LNCAP (cell line): ENCODE measurements around the gene ASCL2.

Source experiments
- CTCF ChIP-seq: fragments of 450-650 bp; IDR thresholded peaks from 2 replicates; pipeline ENCODE4 v1.5.1; 2017; ENCODE audit warnings: mild to moderate bottlenecking

Gene ASCL2

DNA sequence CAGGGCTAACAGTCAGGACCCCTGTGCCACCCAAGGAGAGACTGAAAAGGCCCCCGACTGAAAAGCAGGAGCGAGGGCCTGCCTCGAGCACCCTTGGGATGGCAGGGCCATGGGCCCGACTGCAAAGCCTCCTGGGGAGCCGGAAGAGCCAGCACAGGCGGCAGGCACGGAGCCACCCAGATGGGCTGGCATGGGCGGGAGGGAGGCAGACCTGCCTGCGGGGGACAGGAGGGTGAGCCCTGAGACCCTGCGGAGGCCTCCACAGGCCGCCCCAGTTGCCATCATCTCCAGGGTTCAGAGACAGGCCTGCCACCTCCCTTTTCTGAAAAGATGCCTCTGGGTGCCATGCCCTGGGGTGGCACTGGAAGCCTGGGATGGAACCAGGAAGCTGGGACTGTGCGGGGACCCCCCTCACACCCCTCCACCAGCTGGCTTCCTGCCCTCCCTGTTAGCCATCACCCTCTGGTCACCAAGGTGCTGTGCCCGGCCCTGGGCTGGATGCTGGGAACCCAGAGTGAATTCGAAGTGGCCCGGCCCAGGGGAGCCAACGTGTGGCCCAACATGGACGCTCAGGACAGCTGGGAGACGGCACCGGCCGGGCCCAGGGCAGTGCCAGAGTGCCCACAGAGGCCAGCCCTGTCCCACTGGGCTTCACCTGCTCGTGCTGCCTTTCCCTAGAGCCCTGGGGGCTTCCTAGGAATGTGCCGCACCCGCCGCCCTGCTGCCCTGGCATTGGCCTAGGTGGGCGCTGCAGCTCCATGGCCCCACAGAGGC lies 45.2 kb upstream of the ASCL2 start:
- TF ChIP-seq CTCF, result no peak

- TF ChIP-seq CTCF, result no peak
Measured at GRCh38 chr11:2314525-2315394, 44.4 kb upstream of the ASCL2 start.

DNA sequence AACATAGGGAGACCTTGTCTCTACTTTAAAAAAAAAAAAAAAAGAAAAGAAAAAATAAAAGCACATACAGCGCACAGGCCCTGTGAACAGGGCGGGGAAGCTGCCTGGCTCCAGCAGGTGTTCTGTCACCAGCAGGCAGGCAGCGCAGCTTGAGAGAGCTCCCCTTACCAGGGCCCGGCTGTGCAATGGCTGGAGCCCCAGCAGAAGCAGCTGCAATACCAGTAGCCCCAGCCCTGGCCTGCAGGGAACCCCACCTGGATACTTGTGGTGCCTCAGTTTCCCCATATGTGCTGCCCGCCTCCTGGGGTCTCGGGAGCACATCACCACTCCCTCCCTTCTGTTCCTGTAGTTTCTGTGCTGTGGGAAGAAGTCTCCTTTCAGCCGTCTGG lies 43.7 kb upstream of the ASCL2 start:
- no peak for TF ChIP-seq CTCF

GRCh38 chr11:2313051-2313951 lies 42.9 kb upstream of the ASCL2 start:
- TF ChIP-seq CTCF, result no peak

DNA sequence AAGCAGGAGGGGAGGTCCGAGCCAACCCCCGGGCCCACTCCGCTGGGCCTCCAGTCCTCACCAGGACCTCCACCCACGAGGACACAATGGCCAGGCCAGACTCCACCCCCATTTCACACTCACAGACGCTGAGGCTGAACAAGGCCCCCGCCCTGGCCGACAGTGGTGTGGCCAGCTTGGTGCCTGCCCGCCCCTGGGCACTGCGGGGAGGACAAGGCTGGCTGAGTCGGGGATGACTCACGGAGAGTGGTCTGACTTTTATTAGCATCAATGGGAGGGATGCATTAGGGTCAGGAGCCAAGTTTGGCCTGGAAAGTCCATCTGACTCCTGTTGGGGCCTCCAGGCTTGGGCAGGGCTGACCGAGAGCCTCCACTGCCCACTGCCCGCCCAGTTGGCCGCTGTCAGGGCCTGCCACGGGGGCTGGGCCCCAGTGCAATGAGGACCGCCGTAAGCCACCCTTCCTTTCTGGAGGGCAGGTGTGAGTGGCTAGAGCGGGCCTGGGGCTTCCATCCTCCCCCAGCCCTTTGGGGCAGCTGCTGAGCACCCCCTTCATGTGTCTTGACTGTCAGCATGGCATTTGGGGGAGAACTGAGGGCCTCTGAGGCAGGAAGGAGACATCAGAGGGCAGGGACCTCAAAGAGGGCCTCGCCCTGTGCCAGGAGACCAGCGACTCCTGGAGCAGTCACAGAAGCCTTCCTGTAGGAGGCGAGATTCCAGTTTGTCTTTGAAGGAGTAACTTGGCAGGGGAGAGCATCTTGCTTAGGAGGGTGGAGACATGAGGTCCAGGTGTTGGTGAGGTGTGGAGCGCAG lies 42.0 kb upstream of the ASCL2 start:
- no peak for TF ChIP-seq CTCF

- TF ChIP-seq CTCF, result no peak
Measured at GRCh38 chr11:2311353-2312133, 41.2 kb upstream of the ASCL2 start.
